ENCODE data around the gene XAGE5. TPM values are rescaled to one million over a fixed set of nuclear protein-coding genes. Genes with fewer than 3 reads are reported as not detected.
"Not testable (repeated sequence)": the region's sequence is repeated elsewhere in the genome, so short reads cannot be mapped to it uniquely, and the experiment has no call there.

Gene XAGE5
- total RNA-seq, 4 donors from 2014 or later = not detected

- Histone ChIP-seq H3K27ac (no peak overlapping the region), H3K4me1 (no peaks in the 10 kb centered on the region), H3K4me3 (no peak overlapping the region), H3K36me3 (no peaks in the 10 kb centered on the region), H3K9me3 (no peaks in the 10 kb centered on the region), H3K27me3 (no peaks in the 10 kb centered on the region)
- ATAC-seq = no peak
- TF ChIP-seq CTCF (IDR thresholded peaks at IDR 0.05) (no peak), EP300 (IDR thresholded peaks at IDR 0.05) (no peak), POLR2AphosphoS5 (IDR thresholded peaks at IDR 0.05) (no peak), POLR2A (IDR thresholded peaks at IDR 0.05) (no peak)
- 61 to 85% methylated on average over 2 of the region's 2 CpGs for WGBS, 2 donors (ENCODE audit: low coverage in 1 of 2)
Observed at GRCh38 chrX:52824608-52825007, 13.5 kb downstream of the XAGE5 start.

- H3K27me3 ChIP-seq = no peaks in the 10 kb centered on the region
- TF ChIP-seq EP300 (IDR thresholded peaks at IDR 0.05) (no peak), CTCF (IDR thresholded peaks at IDR 0.05) (no peak), POLR2AphosphoS5 (IDR thresholded peaks at IDR 0.05) (no peak), POLR2A (IDR thresholded peaks at IDR 0.05) (no peak)
- ATAC-seq = no peak
- H3K4me1 ChIP-seq = no peaks in the 10 kb centered on the region
- H3K4me3 ChIP-seq = no peak overlapping the region
- H3K9me3 ChIP-seq = no peaks in the 10 kb centered on the region
- WGBS, 2 donors (ENCODE audit: low coverage in 1 of 2) = 40% methylated on average over 1 of the region's 3 CpGs; no CpG with 5 or more reads in 1 of the 2 donors
- no peak overlapping the region for H3K27ac ChIP-seq
- no peaks in the 10 kb centered on the region for H3K36me3 ChIP-seq
Observed at GRCh38 chrX:52830551-52830950, 19.5 kb downstream of the XAGE5 start.

GRCh38 chrX:52839137-52839536, 28.1 kb downstream of the XAGE5 start:
- Histone ChIP-seq H3K9me3 (no peaks in the 10 kb centered on the region), H3K36me3 (no peaks in the 10 kb centered on the region), H3K4me3 (no peak overlapping the region), H3K27me3 (no peaks in the 10 kb centered on the region), H3K4me1 (no peaks in the 10 kb centered on the region), H3K27ac (no peak overlapping the region)
- TF ChIP-seq POLR2A (IDR thresholded peaks at IDR 0.05) = no peak
- TF ChIP-seq EP300 (IDR thresholded peaks at IDR 0.05) = no peak
- TF ChIP-seq POLR2AphosphoS5 (IDR thresholded peaks at IDR 0.05) = no peak
- no peak for TF ChIP-seq CTCF (IDR thresholded peaks at IDR 0.05)
- ATAC-seq = no peak
- WGBS, 2 donors (ENCODE audit: low coverage in 1 of 2) = 56 to 79% methylated on average over 2 of the region's 2 CpGs

- not testable (repeated sequence) for H3K4me3 ChIP-seq, H3K36me3 ChIP-seq, H3K9me3 ChIP-seq, H3K27ac ChIP-seq, H3K27me3 ChIP-seq, ATAC-seq, H3K4me1 ChIP-seq
- 78 to 85% methylated on average over 3 of the region's 3 CpGs for WGBS, 2 donors (ENCODE audit: low coverage in 1 of 2)
Observed at GRCh38 chrX:52843619-52844018, 32.5 kb downstream of the XAGE5 start.

GRCh38 chrX:52852110-52852860, 41.2 kb downstream of the XAGE5 start:
- TF ChIP-seq EP300 (IDR thresholded peaks at IDR 0.05) (no peak), POLR2AphosphoS5 (IDR thresholded peaks at IDR 0.05) (no peak), POLR2A (IDR thresholded peaks at IDR 0.05) (no peak), CTCF (IDR thresholded peaks at IDR 0.05) (no peak)
- Histone ChIP-seq H3K4me3 (no peak overlapping the region), H3K27ac (no peak overlapping the region), H3K4me1 (no peaks in the 10 kb centered on the region), H3K27me3 (no peaks in the 10 kb centered on the region), H3K9me3 (no peaks in the 10 kb centered on the region), H3K36me3 (no peaks in the 10 kb centered on the region)
- 0 to 70% methylated on average over 1 to 8 of the region's 9 CpGs for WGBS, 2 donors (ENCODE audit: low coverage in 1 of 2)
- no peak for ATAC-seq

GRCh38 chrX:52856991-52857525, 46.0 kb downstream of the XAGE5 start:
- H3K36me3 ChIP-seq, H3K4me3 ChIP-seq, H3K4me1 ChIP-seq, H3K27me3 ChIP-seq, H3K9me3 ChIP-seq, H3K27ac ChIP-seq, ATAC-seq: not testable (repeated sequence)
- WGBS, 2 donors (ENCODE audit: low coverage in 1 of 2) = 40 to 56% methylated on average over 3 to 4 of the region's 4 CpGs
